CD4-positive, alpha-beta T cell (primary cell): ENCODE data around the gene RAPGEF1. TPM values are rescaled to one million over a fixed set of nuclear protein-coding genes. Genes with fewer than 3 reads are reported as not detected.

ENCODE experiments used
- ATAC-seq: fragments of 200-7000 bp; cut with Tn5 transposase; one replicate; pipeline ENCODE4 v1.10.0; 2022; ENCODE audit warnings: mild to moderate bottlenecking; ENCODE audit not compliant: poor library complexity
- CTCF ChIA-PET: fragments of 350-600 bp; sonication (Branson Sonifier 250); formaldehyde crosslinking; loops from one replicate; lab custom pipeline; 2021; ENCODE audit warnings: antibody characterized with exemption, inconsistent platforms; lab: Charles Lee
- POLR2A ChIA-PET: fragments of 350-600 bp; sonication (Branson Sonifier 250); formaldehyde crosslinking; loops from one replicate; lab custom pipeline; 2021; ENCODE audit warnings: antibody characterized with exemption, inconsistent platforms; lab: Charles Lee
- DNase-seq, 14 experiments: peaks; one replicate each; pipeline ENCODE4 v3.0.0-alpha.2; 2013 to 2020; ENCODE audit warnings: mixed read lengths in 2 of 14
- H3K27ac ChIP-seq, 2 donors: one replicate each; pipeline versions ENCODE4 v1.5.1 to v1.7.0; 2013; ENCODE audit warnings: low read length in 2 of 2, low read depth in 1 of 2, mild to moderate bottlenecking in 1 of 2
- H3K27me3 ChIP-seq, 2 experiments: 1 replicate in 1 of 2; 2 replicates in 1 of 2; pipeline versions ENCODE4 v1.6.1 to v1.7.0; 2013; ENCODE audit warnings: low read length in 2 of 2, control low read depth in 1 of 2, mild to moderate bottlenecking in 1 of 2, moderate library complexity in 1 of 2; ENCODE audit not compliant: insufficient read depth in 2 of 2, control insufficient read depth in 1 of 2
- H3K36me3 ChIP-seq: one replicate; pipeline ENCODE4 v1.6.1; 2013; ENCODE audit warnings: low read length, control low read depth; ENCODE audit not compliant: insufficient read depth
- H3K4me1 ChIP-seq: one replicate; pipeline ENCODE4 v1.6.1; 2013; ENCODE audit warnings: low read length, control low read depth; ENCODE audit not compliant: insufficient read depth
- H3K4me3 ChIP-seq: one replicate; pipeline ENCODE4 v1.5.1; 2013; ENCODE audit warnings: mild to moderate bottlenecking, low read length, moderate library complexity
- H3K9me3 ChIP-seq, 2 experiments: 1 replicate in 1 of 2; 2 replicates in 1 of 2; pipeline versions ENCODE4 v1.6.1 to v1.7.0; 2013; ENCODE audit warnings: low read length in 2 of 2, mild to moderate bottlenecking in 2 of 2, control low read depth in 1 of 2, moderate library complexity in 1 of 2; ENCODE audit not compliant: control insufficient read depth in 1 of 2, insufficient read depth in 1 of 2
- H3K27ac Mint-ChIP-seq: one replicate; pipeline ENCODE4 v1.8.0; 2020; ENCODE audit warnings: mixed read lengths
- H3K27me3 Mint-ChIP-seq: one replicate; pipeline ENCODE4 v1.8.0; 2021; ENCODE audit warnings: mixed read lengths
- H3K36me3 Mint-ChIP-seq: one replicate; pipeline ENCODE4 v1.8.0; 2021; ENCODE audit warnings: low read depth, mixed read lengths
- H3K4me1 Mint-ChIP-seq: one replicate; pipeline ENCODE4 v1.8.0; 2021; ENCODE audit warnings: low read depth, mixed read lengths
- H3K4me3 Mint-ChIP-seq: one replicate; pipeline ENCODE4 v1.8.0; 2020; ENCODE audit warnings: mild to moderate bottlenecking, mixed read lengths
- H3K9me3 Mint-ChIP-seq: one replicate; pipeline ENCODE4 v1.8.0; 2020; ENCODE audit warnings: mixed read lengths
- CTCF ChIP-seq: fragments of 200-600 bp; IDR thresholded peaks from one replicate; pipeline ENCODE4 v1.8.0; 2022; ENCODE audit warnings: antibody characterized with exemption, mild to moderate bottlenecking
- intact Hi-C, 2 experiments: fragments of 100-400 bp; cut with DNase I in 1 of 2; cut with micrococcal nuclease in 1 of 2; formaldehyde crosslinking; loops; one replicate each; pipeline versions ENCODE4 v1.15.1 to v1.9.0; 2023 to 2025; cut with DNase I, micrococcal nuclease
- total RNA-seq, 174 experiments: library from RNA in 2 of 174; stranded (reverse) in 2 of 174; gene quantifications; one replicate each; pipeline ENCODE4 v1.2.3 and lab custom pipeline; 2021 to 2026

The RAPGEF1 gene
- total RNA-seq, 2 experiments from 2014 or later, result 130 to 134 TPM

DNA sequence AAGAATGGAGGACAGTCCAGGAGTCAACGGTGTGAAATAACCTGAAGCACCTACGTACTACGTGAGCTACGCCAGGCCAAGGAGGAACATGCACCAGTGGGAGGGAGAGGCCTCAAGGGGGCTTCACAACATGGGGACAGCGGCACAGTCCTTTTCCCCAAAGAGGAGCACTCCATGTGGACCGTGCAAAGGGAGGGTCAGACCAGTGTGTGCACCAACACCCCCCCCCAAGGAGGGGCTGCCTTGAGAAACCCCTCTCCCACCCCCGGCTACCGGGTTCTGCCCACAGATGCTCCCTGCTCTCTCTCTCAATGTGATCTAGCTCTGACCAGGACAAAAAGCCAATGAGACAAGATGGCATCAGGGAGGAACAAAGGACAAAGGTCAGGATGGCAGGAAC lies 126.0 kb downstream of the RAPGEF1 start:
- Histone ChIP-seq H3K36me3 (peaks cover 87% of the 10 kb centered on the region), H3K27me3 (no peaks in the 10 kb centered on the region), H3K4me1 (no peaks in the 10 kb centered on the region), H3K9me3 (no peaks in the 10 kb centered on the region), H3K27ac (no peak overlapping the region), H3K4me3 (no peak overlapping the region)
- Mint-ChIP-seq H3K36me3 (peaks cover 90% of the 10 kb centered on the region), H3K27me3 (no peaks in the 10 kb centered on the region), H3K9me3 (no peaks in the 10 kb centered on the region), H3K27ac (no peak overlapping the region), H3K4me1 (no peaks in the 10 kb centered on the region), H3K4me3 (no peak overlapping the region)
- intact Hi-C loops, result no loop called here
- ChIA-PET CTCF (no interaction called here), POLR2A (no interaction called here)
- ATAC-seq (no peak), DNase-seq (no peak)
- no peak for TF ChIP-seq CTCF

DNA sequence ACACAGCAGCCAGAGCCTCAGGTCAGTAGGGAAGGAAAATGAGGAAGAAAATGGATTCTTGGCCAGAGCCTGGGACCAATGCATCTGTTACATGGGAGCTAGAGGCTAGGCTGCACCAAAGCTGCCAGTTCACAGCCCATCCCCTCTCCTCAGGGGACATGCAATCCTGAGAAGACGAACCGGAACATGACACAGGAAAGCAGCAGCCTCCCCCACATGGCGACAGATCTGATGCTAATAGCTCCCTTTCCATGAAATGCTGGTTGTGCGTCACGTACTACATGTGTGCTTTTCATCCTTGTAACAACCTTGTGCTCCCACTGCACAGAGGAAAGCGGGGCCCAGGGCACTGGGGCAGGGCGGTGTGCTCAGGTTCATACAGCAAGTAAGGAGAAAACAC lies 127.0 kb downstream of the RAPGEF1 start:
- Histone ChIP-seq H3K9me3 (no peaks in the 10 kb centered on the region), H3K36me3 (peaks cover 87% of the 10 kb centered on the region), H3K27me3 (no peaks in the 10 kb centered on the region), H3K4me3 (no peak overlapping the region), H3K4me1 (no peaks in the 10 kb centered on the region), H3K27ac (no peak overlapping the region)
- no peak for ATAC-seq
- H3K27ac Mint-ChIP-seq, result no peak overlapping the region
- no peaks in the 10 kb centered on the region for H3K9me3 Mint-ChIP-seq
- peaks cover 88% of the 10 kb centered on the region for H3K36me3 Mint-ChIP-seq
- intact Hi-C loops, result no loop called here
- H3K4me3 Mint-ChIP-seq, result no peak overlapping the region
- no peaks in the 10 kb centered on the region for H3K4me1 Mint-ChIP-seq
- ChIA-PET CTCF (interaction anchor here (1.0 kb wide), 1 partner anchor 12 kb away, joined by 3 read pairs; no protein-coding TSS in a partner anchor), POLR2A (no interaction called here)
- TF ChIP-seq CTCF, result no peak
- no peaks in the 10 kb centered on the region for H3K27me3 Mint-ChIP-seq
- DNase-seq, result no peak

DNA sequence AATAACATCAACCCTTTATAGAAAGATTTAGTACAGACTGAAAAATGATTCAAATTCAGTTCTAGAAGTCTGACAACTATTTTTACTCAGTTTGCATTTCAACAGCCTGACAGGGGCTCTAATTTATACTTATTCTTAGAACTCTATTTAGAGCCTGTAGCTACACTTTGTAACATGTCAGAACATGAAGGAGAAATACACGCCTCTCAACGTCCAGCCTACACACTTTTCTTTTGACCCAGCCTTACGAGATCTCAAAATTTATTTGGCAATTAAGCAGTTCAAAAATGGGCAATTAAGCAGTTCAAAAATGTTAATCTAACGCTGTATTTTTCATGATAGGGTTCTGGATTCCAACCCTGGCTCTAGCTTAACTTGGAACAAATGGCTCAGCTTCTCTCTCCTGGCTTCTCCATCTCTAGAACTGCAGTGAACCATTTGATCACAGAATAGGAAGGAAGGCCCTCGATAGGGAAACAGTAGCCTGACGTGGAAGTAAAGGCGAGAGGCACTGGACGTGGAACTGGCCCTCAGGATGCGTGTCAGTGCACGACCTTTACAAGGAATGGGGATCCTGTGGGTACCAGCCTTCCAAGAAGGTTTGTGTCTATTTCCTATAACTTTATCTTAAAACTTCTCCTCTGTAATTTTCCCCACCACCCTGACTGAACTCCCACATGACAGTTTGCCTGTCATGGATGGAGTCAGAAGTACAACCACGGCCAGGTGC lies 128.1 kb downstream of the RAPGEF1 start:
- Mint-ChIP-seq H3K27ac (peak overlapping the region; percentile 6), H3K27me3 (no peaks in the 10 kb centered on the region), H3K36me3 (peaks cover 86% of the 10 kb centered on the region), H3K4me3 (no peak overlapping the region), H3K4me1 (no peaks in the 10 kb centered on the region), H3K9me3 (no peaks in the 10 kb centered on the region)
- ChIA-PET CTCF (no interaction called here), POLR2A (no interaction called here)
- H3K4me3 ChIP-seq, result no peak overlapping the region
- no peak for DNase-seq
- H3K36me3 ChIP-seq, result peaks cover 86% of the 10 kb centered on the region
- no peaks in the 10 kb centered on the region for H3K27me3 ChIP-seq
- intact Hi-C loops, result no loop called here
- H3K27ac ChIP-seq, result no peak overlapping the region
- no peaks in the 10 kb centered on the region for H3K4me1 ChIP-seq
- no peak for TF ChIP-seq CTCF
- H3K9me3 ChIP-seq, result no peaks in the 10 kb centered on the region
- no peak for ATAC-seq
